ENCODE results near the gene PRRT1B. TPM values are rescaled to one million over a fixed set of nuclear protein-coding genes. Genes with fewer than 3 reads are reported as not detected.

The PRRT1B gene
- total and polyA plus RNA-seq, 4 donors = 0.19 to 1.1 (median 0.28) TPM; not detected in 1

GRCh38 chr9:131598121-131598520 is 52.8 kb downstream of the PRRT1B start:
- H3K4me1 ChIP-seq (ENCODE audit: control insufficient read depth, insufficient read depth, low read length) = no peaks in the 10 kb centered on the region
- no peak overlapping the region for H3K27ac ChIP-seq (ENCODE audit: low read depth, low read length)
- no peak overlapping the region for H3K4me3 ChIP-seq (ENCODE audit: low read depth, low read length)
- H3K36me3 ChIP-seq (ENCODE audit: control insufficient read depth, insufficient read depth, low read length) = peaks cover 97% of the 10 kb centered on the region
- no peaks in the 10 kb centered on the region for H3K9me3 ChIP-seq (ENCODE audit: control insufficient read depth, insufficient read depth, low read length)
- WGBS (ENCODE audit: insufficient coverage) = 65% methylated on average over 13 of the region's 17 CpGs
- no peaks in the 10 kb centered on the region for H3K27me3 ChIP-seq (ENCODE audit: control insufficient read depth, insufficient read depth, low read length)
- DNase-seq (ENCODE audit: low read depth in 4 of 6, low spot score in 6 of 6) = peak in 1 of 6 donors; percentile 14

GRCh38 chr9:131601683-131602181 is 56.4 kb downstream of the PRRT1B start:
- Histone ChIP-seq H3K27me3 (ENCODE audit: control insufficient read depth, insufficient read depth, low read length) (no peaks in the 10 kb centered on the region), H3K4me1 (ENCODE audit: control insufficient read depth, insufficient read depth, low read length) (no peaks in the 10 kb centered on the region), H3K4me3 (ENCODE audit: low read depth, low read length) (no peak overlapping the region), H3K27ac (ENCODE audit: low read depth, low read length) (no peak overlapping the region), H3K36me3 (ENCODE audit: control insufficient read depth, insufficient read depth, low read length) (peaks cover 94% of the 10 kb centered on the region), H3K9me3 (ENCODE audit: control insufficient read depth, insufficient read depth, low read length) (no peaks in the 10 kb centered on the region)
- WGBS (ENCODE audit: insufficient coverage) = 90% methylated on average over 4 of the region's 14 CpGs
- no peak for DNase-seq (ENCODE audit: low read depth in 4 of 6, low spot score in 6 of 6)

- WGBS (ENCODE audit: insufficient coverage) = 96% methylated on average over 8 of the region's 9 CpGs
- H3K36me3 ChIP-seq (ENCODE audit: control insufficient read depth, insufficient read depth, low read length) = peaks cover 94% of the 10 kb centered on the region
These were observed 57.9 kb downstream of the PRRT1B start for GRCh38 chr9:131603199-131603598.

GRCh38 chr9:131603711-131604439 is 58.6 kb downstream of the PRRT1B start:
- WGBS (ENCODE audit: insufficient coverage) = 79% methylated on average over 15 of the region's 16 CpGs
- H3K27ac ChIP-seq (ENCODE audit: low read depth, low read length) = no peak overlapping the region
- peaks cover 10% of the 10 kb centered on the region for H3K4me1 ChIP-seq (ENCODE audit: control insufficient read depth, insufficient read depth, low read length)
- no peak overlapping the region for H3K4me3 ChIP-seq (ENCODE audit: low read depth, low read length)
- H3K9me3 ChIP-seq (ENCODE audit: control insufficient read depth, insufficient read depth, low read length) = no peaks in the 10 kb centered on the region
- no peaks in the 10 kb centered on the region for H3K27me3 ChIP-seq (ENCODE audit: control insufficient read depth, insufficient read depth, low read length)
- no peak for DNase-seq (ENCODE audit: low read depth in 4 of 6, low spot score in 6 of 6)
- H3K36me3 ChIP-seq (ENCODE audit: control insufficient read depth, insufficient read depth, low read length) = peaks cover 92% of the 10 kb centered on the region

More at GRCh38 chr9:131603199-131603598, 57.9 kb downstream of the PRRT1B start:
- no peaks in the 10 kb centered on the region for H3K27me3 ChIP-seq (ENCODE audit: control insufficient read depth, insufficient read depth, low read length)
- H3K9me3 ChIP-seq (ENCODE audit: control insufficient read depth, insufficient read depth, low read length) = no peaks in the 10 kb centered on the region
- H3K4me1 ChIP-seq (ENCODE audit: control insufficient read depth, insufficient read depth, low read length) = peaks cover 4% of the 10 kb centered on the region
- no peak overlapping the region for H3K4me3 ChIP-seq (ENCODE audit: low read depth, low read length)
- no peak for DNase-seq (ENCODE audit: low read depth in 4 of 6, low spot score in 6 of 6)
- no peak overlapping the region for H3K27ac ChIP-seq (ENCODE audit: low read depth, low read length)

DNA sequence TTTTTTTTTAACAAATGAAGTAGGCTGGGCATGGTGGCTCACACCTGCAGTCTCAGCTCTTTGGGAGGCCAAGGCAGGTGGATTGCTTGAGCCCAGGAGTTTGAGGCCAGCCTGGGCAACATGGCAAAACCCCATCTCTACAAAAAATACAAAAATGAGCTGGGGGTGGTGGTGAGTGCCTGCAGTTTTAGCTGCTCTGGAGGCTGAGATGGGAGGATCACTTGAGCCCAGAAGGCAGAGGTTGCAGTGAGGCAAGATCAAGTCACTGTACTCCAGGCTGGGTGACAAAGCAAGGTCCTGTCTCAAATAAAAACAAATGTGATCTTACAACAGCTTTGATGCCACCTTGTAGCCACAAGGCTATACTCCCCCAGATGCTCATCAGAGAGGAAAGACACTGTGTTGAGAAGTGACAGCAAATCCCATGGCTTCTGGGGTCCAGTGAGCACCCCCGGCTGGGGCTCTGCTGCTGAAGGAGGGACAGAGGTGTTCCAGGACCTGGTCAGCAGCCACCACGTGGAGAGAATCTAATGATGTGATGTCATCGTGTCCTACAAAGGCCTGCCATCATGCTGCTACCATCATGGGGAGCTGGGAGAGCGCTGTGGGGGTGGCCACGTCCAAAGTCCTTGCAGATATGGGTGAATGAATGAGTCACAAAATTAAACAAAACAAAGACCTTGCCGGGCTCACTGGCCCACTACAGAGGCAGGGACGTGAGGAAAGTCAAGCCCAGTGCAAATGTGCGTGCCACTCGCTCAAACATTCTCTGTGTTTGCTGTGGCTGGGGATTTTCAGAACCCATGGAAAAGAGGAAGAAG is 60.7 kb downstream of the PRRT1B start:
- Histone ChIP-seq H3K27me3 (ENCODE audit: control insufficient read depth, insufficient read depth, low read length) (no peaks in the 10 kb centered on the region), H3K4me3 (ENCODE audit: low read depth, low read length) (no peak overlapping the region), H3K9me3 (ENCODE audit: control insufficient read depth, insufficient read depth, low read length) (no peaks in the 10 kb centered on the region), H3K27ac (ENCODE audit: low read depth, low read length) (no peak overlapping the region), H3K4me1 (ENCODE audit: control insufficient read depth, insufficient read depth, low read length) (peaks cover 24% of the 10 kb centered on the region), H3K36me3 (ENCODE audit: control insufficient read depth, insufficient read depth, low read length) (peaks cover 75% of the 10 kb centered on the region)
- no peak for DNase-seq (ENCODE audit: low read depth in 4 of 6, low spot score in 6 of 6)
- WGBS (ENCODE audit: insufficient coverage) = 77% methylated on average over 6 of the region's 9 CpGs

GRCh38 chr9:131606896-131607567 is 61.7 kb downstream of the PRRT1B start:
- Histone ChIP-seq H3K27ac (ENCODE audit: low read depth, low read length) (no peak overlapping the region), H3K4me1 (ENCODE audit: control insufficient read depth, insufficient read depth, low read length) (peaks cover 24% of the 10 kb centered on the region), H3K36me3 (ENCODE audit: control insufficient read depth, insufficient read depth, low read length) (peaks cover 66% of the 10 kb centered on the region), H3K27me3 (ENCODE audit: control insufficient read depth, insufficient read depth, low read length) (no peaks in the 10 kb centered on the region), H3K9me3 (ENCODE audit: control insufficient read depth, insufficient read depth, low read length) (no peaks in the 10 kb centered on the region), H3K4me3 (ENCODE audit: low read depth, low read length) (no peak overlapping the region)
- no peak for DNase-seq (ENCODE audit: low read depth in 4 of 6, low spot score in 6 of 6)
- 90% methylated on average over 11 of the region's 13 CpGs for WGBS (ENCODE audit: insufficient coverage)

- H3K9me3 ChIP-seq (ENCODE audit: control insufficient read depth, insufficient read depth, low read length) = no peaks in the 10 kb centered on the region
- peaks cover 65% of the 10 kb centered on the region for H3K36me3 ChIP-seq (ENCODE audit: control insufficient read depth, insufficient read depth, low read length)
These were observed 62.3 kb downstream of the PRRT1B start for GRCh38 chr9:131607591-131607990.

DNA sequence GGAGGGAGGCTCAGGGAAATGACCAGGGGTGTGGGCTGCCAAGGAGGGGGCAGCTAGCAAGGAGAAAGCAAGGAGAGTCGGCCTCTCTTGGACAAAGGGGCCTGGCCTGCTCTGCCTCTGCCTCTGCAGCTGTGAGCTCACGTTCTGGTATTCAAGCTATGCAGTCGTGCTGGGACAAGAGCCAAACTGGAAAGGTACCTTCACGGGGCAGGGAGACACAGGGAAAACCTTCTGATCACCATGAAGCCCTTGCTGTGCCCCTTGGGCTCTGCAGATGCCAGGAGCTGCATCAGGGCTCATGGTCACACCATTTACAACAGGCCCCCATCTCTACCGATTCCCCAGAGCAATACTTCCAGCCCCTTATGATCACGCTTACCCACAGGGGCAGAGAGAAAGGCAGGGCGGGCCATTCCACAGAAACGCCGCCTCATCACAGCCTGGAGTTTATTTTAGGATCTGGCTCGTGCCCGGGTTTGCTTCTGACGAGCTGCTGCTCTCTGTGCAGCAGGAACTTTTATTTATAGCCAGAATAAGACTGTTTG is 63.2 kb downstream of the PRRT1B start:
- peaks cover 65% of the 10 kb centered on the region for H3K36me3 ChIP-seq (ENCODE audit: control insufficient read depth, insufficient read depth, low read length)
- H3K9me3 ChIP-seq (ENCODE audit: control insufficient read depth, insufficient read depth, low read length) = no peaks in the 10 kb centered on the region
- peaks cover 24% of the 10 kb centered on the region for H3K4me1 ChIP-seq (ENCODE audit: control insufficient read depth, insufficient read depth, low read length)
- H3K27me3 ChIP-seq (ENCODE audit: control insufficient read depth, insufficient read depth, low read length) = no peaks in the 10 kb centered on the region
- H3K4me3 ChIP-seq (ENCODE audit: low read depth, low read length) = no peak overlapping the region
- H3K27ac ChIP-seq (ENCODE audit: low read depth, low read length) = peak overlapping the region; percentile 75
- WGBS (ENCODE audit: insufficient coverage) = 23% methylated on average over 6 of the region's 12 CpGs
- peak in 2 of 6 donors; percentile 50 to 87 for DNase-seq (ENCODE audit: low read depth in 4 of 6, low spot score in 6 of 6)

More at GRCh38 chr9:131607591-131607990, 62.3 kb downstream of the PRRT1B start:
- 98% methylated on average over 4 of the region's 8 CpGs for WGBS (ENCODE audit: insufficient coverage)
- Histone ChIP-seq H3K4me1 (ENCODE audit: control insufficient read depth, insufficient read depth, low read length) (peaks cover 24% of the 10 kb centered on the region), H3K4me3 (ENCODE audit: low read depth, low read length) (no peak overlapping the region), H3K27ac (ENCODE audit: low read depth, low read length) (no peak overlapping the region), H3K27me3 (ENCODE audit: control insufficient read depth, insufficient read depth, low read length) (no peaks in the 10 kb centered on the region)
- no peak for DNase-seq (ENCODE audit: low read depth in 4 of 6, low spot score in 6 of 6)
